GM21447 (cell line): ENCODE measurements around the gene KCNH1.

Experiments
- ATAC-seq: cut with Tn5 transposase; IDR thresholded peaks from one replicate; pipeline ENCODE4 v1.9.1; 2021; ENCODE audit not compliant: unreplicated experiment

KCNH1 gene

DNA sequence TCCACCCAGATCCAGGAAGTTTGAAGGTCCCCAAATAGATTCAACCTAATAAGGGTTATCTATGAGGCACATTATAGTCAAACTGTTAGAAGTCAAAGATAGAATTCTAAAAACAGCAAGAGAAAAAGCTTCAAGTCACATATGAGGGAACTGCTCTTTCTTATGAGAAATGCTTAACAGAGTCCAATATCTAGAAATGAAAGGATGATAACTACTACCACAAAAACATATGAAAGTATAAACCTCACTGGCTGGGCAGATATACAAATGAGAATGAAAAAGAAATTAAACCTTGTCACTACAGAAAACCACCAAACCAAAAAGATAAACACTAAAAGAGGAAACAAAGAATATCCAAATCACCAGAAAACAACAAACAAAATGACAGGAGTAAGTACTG, 201.8 kb downstream of the KCNH1 start:
- no peak for ATAC-seq

DNA sequence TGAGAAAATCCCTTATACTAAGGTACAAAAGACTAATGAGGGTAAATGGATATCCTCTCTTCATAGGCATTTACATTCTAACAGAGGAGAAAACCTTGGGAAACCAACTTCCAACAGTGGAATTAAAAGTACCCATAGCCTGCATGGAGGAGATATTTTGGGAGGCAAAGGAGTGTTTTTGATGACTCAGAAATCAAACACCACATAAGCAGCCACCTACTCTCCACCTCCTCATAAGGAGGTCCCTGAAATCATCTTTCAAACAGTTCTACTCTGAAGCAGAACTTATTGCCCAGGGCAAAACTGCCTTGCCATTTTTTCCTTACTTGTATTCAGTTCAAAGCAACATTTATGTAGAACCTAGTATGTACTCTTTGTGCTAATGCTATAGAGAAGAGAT, 211.3 kb downstream of the KCNH1 start:
- ATAC-seq = no peak

DNA sequence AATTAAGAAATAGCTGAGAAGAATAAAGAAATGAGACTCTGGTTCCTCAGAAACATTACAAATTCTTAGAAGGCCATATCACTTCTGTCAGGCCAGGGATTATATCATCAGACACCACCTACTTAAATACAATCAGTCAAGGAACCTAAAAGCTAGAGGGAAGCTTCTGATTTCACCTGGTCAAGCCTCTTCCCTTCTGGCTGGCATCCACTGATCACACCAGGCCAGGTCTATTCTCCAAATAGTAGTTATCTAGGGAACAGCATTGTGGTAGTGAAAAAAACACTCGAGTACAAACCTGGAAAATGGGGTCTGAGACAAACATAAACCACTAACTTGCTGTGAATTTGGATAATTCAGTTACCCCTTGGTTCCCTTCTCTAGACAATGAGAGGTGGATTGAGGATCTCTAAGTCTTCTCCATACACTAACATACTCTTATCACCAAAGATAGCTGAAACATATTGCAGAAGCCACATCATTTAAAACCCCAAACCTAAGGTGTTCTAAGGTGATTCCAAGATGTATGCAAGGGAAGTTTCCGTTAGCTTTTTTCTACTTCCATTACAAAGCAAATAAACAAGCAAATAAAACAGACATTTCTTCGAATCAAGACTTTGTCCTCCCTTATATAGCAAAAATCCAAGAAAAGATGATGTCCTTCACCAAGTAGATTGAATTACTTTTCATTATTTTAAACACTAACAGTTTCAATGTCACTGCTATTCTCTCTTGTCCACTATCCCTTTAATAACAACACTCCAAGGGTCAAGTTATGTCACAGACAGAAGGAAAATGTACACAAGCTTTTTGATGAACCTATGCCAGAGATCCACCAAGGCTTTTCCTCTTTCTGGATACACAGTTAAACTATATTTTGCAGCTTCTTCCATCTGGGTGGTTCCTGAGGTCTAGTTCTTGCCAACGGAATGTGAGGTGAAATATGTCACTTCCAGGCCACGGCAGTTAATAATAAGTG, 212.9 kb downstream of the KCNH1 start:
- ATAC-seq = no peak

DNA sequence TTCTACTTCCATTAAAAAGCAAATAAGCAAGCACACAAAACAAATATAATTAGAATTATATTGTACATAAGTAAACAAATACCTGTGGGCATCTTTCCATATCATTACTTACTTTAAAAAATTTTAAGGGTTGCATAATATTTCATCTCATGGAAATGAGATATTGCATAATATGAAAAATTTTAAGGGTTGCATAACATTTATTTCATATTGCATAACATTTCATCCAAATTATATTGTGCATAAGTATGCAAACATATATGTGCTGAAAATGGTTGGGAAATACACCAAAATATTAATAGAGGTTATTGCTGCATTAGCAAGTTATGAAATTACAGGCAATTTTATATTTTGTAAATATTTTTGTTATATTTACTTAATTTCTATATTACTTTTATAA, 213.7 kb downstream of the KCNH1 start:
- ATAC-seq = no peak

DNA sequence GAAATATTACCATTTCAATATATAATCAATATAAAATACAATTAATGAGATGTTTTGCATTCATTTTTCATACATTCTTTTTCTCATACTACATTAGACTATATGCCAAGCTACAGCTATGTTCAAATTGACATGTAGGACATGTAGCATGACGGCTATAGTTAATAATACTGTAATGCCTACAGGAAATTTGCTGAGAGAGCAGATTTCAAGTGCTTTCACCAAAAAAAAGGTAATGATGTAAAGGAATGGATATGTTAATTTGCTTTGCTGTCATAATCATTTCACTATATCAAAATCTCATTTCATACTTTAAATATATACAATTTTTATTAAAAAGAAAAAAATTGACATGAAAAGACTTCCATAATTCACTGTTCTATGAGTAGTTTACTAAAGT, 215.1 kb downstream of the KCNH1 start:
- no peak for ATAC-seq

DNA sequence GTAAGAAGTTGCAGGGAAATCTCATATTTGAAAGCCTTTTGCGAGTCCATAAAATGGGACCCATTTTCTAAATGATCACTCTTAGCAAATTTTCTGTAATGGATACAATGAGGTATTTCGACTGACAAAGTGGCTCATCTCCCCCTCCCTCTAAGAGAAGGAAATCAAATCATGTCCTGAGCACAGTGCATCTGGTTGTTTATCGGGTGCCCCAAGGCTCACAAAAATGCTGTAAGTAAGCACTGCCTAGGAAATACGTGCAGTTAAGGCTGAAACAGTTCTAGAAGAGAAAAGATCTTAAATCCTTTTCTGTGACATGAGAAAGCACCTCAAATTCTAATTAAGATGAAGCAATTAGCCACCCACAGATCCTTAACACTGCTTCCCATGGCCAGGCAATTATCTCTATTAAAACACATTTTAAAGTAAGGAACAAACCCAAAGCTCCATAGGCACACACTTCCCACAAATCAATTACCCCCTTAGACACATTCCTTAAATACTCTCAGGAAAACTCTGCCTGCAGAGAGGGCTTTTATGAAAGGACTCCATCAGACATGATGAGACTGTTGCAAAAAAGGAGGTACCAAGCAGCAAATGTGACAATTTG, 216.3 kb downstream of the KCNH1 start:
- ATAC-seq = no peak

DNA sequence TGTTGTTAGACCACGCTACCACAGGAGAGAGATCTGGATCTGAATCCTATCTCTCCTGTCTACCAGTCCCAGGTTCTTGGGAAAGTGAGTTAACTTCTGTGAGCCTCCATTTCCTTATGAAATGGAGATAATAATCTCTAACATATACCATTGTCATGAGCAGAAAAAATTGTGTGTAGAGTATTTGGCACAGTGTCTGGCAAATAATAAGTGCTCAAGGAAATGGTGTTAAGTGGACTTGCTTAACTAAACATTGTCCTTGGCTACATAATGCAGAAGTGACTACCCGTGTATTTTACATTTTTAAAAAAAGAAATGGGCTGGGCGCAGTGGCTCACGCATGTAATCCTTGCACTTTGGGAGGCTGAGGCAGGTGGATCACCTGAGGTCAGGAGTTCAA, 217.4 kb downstream of the KCNH1 start:
- no peak for ATAC-seq

DNA sequence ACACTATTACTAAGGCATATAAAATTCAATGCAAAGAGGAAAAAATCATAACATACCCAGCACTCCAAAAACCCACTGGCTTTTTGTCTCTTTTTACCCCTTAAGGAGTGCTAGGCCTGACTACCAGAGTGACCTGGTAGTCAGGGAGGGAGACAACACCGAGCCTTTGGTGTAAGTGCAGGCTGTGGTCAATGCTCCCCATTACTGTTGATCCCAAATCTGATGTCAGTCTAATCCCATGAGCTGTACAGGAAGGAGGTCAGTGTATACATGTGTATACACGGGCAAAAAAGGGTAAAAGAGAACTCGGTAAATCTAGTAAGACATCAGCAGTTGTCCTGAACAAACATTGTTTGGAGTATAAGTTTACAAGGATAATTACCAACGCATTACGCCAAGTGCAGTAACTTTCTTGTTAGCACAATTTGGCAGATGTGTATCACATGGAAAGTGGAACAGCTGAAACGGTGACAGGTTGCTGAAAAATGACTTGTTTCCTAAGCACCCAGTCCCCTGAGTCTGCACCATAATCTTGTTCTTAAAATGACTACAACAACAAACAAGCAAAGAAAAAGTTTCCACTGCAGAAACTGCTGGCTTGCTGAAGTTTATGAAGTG, 217.9 kb downstream of the KCNH1 start:
- ATAC-seq = no peak

DNA sequence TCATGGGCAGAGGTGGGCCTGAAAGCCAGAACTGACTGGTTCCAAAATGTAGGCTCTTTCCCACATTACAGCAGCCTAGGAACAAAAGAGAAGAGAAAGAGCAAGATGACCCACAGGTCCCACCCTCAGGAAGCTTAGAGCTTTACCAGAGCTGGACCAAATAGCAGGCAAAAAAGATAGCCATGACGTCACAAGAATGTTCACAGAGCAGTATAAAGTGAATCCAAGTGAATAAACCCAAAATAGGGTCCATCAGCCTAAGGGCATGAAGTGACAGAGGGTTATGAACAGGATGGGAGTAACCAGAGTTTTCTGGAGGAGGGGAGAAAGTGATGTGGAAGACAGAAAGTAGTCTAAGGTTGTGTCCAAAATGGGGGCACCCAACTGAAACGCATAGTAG, 221.2 kb downstream of the KCNH1 start:
- ATAC-seq = no peak

DNA sequence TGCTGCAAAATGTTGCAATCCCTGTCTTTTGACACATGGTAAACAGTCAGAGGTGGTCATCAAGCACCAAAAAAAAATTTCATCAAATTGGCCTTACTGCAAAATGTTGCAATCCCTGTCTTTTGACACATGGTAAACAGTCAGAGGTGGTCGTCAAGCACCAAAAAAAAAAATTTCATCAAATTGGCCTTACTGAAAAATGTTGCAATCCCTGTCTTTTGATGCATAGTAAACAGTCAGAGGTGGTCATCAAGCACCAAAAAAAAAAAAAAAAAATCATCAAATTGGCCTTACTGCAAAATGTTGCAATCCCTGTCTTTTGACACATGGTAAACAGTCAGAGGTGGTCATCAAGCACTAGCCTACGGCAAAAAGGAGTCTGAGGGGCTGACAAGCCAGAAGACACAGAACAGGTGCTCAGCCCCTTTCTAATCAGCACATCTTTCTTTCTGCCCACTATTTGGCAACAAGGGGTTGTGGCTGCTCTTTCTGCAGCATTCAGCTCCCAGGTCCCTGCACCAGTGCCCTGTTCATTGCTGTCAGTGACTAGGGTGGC, 223.8 kb downstream of the KCNH1 start:
- ATAC-seq = no peak

DNA sequence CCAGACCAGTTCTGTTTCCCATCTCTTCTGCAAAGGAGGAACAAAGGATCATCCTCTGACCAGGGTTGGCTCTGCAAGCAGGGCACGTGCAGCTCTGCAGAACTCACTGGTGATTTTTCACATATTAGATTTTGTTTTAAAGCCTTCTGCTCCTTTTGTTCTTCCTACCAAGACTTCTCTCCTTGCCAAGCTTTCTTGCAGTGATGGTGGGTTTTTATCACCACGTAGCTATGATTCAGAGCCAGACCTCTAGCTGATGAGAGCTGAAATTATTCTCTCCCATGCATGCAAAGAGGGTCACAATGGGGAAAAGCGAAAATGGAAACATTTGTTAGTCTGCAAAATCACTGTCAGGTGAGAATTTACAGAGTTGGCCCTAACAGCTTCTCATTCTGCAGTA, 225.2 kb downstream of the KCNH1 start:
- no peak for ATAC-seq

DNA sequence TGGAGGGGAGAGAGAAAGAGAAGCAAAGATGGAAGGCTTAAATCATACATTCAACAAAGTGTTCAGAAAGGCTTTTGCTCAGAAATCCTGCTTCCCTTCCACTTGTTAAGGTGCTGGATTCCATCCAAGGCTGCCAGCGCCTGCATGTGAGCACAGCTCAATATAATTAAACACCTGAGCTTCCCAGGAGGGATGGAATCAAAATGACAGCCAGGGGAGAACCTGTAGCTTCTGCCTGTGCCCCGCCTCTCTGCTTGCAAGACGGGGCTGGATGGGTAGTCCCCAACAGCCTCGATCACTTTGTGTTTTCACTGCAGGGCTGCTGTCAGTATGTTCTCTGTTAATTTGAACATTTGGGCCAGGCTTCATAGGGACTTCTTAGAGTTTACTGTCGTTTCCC, 225.7 kb downstream of the KCNH1 start:
- no peak for ATAC-seq

DNA sequence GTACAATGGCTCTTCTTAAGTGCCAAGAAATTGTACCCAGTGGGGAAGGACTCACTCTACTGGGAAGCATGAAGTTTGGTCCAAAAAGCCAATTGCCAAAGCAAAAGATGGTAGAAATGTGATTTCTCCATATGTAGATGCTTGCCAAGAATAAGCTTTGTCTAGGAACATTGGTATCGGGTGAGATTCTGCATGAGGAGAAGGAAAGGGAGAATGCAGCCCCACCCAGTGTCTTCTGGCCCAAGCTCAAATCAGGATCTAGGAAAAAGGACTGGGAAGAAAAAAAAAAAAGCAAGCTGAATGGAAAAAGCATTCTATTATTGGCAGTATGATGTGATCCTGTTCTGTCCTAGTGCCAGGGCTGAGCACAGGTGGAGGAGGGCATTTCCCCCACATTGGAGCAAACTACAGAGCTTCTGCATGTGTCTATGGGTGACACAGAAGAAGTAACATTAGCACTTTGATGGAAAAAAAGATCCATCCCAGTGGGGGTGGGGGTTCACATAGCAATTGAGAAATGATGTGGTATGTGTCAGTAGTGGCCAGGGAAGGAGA, 226.6 kb downstream of the KCNH1 start:
- no peak for ATAC-seq

DNA sequence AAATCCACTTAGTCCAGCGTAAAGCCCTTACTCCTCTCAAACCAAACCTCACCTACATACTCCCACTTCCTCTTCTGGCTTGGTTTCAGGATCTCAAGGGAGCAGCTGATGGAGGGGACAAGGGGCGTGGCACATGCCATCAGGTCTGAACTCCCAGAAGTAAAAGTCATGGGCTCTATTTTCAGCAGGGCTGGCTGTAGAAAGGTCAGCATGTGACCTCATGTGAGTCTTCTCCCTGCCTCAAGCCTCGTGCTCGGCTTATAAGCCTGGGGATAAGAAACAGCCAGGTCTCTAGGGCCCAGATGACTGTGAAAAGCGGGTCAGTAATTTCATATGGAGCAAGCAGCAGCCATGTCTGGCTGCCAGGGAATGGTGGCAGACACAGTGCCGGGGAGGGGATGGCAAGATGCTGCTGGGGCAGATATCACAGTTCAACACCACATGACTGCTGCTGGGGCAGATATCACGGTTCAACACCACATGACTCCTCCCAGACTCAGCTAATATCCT, 227.9 kb downstream of the KCNH1 start:
- no peak for ATAC-seq

DNA sequence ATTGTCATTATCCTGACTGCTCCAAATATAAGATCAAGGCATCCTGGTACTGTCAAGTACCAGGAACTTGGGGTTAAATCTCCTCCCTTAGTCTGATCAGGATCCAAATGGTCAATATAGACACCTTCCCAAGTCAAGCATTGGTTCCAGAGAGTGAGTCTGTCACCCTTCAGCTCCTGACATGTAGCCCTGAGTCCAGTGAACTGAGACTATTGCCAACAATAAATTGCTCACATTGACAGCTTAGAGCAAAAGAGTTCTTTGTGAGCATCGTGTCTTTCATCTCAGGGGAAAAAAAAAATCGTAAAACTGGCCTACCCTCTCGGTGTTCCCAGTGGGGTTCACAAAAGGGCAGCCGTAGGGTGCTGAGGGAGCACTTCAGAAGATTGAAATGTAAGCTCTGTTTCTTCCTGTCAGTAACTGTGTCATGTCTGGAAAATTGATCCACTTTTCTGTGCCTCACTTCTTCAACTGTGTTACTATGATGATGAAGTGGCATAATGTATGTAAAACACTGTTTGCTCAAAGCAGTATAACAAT, 228.5 kb downstream of the KCNH1 start:
- no peak for ATAC-seq

DNA sequence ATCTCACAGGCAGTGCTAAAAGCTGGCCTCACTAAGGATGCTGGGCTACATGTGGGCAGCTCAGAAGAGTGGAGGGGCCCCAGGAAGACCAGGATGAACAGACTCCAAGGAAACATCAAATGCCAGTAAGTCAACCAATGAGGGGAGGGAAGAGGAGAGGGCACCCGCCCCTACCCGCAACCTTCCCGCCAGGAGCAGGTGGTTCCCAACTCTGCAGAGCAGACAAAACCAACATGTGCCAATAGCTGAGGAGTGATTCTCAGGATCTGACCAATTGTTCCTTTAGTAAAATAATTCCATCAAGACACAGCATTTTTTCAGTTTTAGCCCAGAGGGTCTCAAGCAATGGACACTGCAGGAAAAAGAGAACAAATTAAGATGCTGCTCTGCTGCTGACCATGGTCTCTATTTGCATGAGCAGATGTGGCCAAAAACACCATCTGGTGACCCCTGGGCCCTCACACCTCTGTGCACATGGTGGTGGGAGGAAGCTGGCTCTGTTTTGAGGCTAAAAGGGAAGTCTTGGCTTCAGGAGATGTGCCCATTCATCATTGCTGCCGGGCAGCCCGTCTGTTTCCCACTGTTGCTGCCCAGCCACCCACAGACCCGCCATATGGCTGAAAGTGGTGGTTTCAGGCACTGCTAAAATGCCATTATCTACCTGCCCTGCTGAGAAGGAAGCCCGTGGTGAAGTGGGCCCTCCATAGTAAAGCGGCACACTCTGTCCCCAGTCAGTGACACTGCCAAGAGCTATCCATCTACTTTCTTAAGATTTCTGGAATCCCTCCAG, 231.8 kb downstream of the KCNH1 start:
- ATAC-seq = no peak

DNA sequence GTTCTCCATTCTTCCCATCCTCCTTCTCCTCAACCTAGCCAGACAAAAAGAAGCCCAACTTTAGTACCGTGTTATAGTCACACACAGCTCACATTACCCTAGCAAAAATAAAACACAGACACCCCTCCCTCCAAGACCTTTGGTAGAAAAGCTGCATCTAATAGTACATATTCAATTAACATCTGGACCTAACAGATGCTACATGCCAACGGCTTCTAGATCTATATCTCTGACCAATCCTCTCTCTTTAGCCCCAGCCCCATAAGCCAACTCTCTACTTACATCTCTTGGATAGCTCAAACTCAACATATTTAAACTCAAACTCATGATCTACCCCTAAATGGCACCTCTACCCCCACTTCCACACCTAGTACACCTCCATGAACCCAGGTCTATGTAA, 233.1 kb downstream of the KCNH1 start:
- no peak for ATAC-seq

DNA sequence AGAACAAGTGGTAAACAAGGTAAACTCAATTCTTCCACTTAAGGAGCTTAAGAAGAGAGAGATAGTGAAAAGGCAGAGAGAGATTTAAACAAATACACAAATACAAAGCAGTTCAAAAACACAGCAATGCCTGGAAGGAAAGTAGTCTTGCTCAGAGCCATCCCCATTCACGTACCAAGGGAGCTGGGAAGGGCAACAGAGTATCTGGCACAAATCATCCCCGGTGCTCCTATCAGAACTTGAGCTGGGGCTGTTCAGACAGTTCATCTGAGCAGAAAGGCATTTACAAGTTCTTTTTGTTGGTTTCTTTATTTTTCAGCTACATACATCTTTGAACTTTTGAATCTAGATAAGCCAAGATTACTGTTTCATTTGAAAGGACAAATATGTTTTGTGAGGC, 233.9 kb downstream of the KCNH1 start:
- no peak for ATAC-seq

DNA sequence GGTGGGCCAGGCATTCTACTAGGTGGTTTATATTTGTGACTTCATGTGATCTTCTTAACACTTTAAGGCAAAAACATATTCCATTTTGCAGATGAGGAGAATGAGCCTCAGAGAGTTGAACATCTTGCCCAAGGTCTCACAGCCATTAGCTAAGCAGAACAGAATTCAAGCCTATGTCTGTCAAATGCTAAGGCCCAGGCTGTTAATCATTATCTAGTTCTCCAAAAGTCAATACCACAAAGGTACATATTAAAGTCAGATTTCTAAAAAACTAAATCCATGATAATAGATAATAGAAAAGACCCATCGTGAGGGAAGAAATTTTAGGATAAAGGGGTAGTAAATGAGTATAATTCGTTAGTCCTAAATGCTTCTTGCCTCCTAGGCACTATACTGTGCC, 234.3 kb downstream of the KCNH1 start:
- no peak for ATAC-seq

DNA sequence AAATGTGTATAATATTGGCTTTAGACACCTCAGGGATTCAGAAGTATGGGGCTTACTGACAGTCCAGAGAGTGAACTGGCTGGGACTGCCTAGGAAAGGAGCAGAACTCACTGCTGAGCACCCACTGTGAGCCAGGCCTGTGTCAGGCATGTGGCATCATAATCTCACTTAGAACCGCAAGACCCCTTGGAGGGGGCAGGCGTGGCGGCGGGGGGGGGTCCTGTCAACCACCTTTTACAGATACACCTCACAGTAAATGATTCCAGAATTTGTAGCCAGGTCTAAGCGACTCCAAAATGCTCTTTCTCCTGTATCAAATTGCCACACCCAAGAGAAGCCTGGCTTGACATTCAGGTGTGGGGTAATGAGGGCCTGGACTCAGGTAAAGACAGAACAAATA, 235.5 kb downstream of the KCNH1 start:
- ATAC-seq = no peak
